ENCODE results near the gene FAM219A.
A peak's percentile ranks its signal among the peaks of the same experiment; 100 is the strongest.
"Not testable (repeated sequence)": the region's sequence is repeated elsewhere in the genome, so short reads cannot be mapped to it uniquely, and the experiment has no call there.

FAM219A gene

GRCh38 chr9:34440017-34440416, 18.4 kb downstream of the FAM219A start:
- H3K4me1 ChIP-seq (ENCODE audit: control extremely low read depth in 1 of 4, control insufficient read depth in 4 of 4, insufficient read depth in 4 of 4, low read length in 3 of 4) = peaks cover 0 to 21% (median 16%) of the 10 kb centered on the region in 4 experiments
- H3K27ac ChIP-seq (ENCODE audit: insufficient read depth in 1 of 2, low read depth in 1 of 2, low read length in 2 of 2, poor library complexity in 1 of 2, severe bottlenecking in 2 of 2) = no peak overlapping the region
- POLR2A ChIA-PET = no interaction called here
- H3K9me3 ChIP-seq (ENCODE audit: control extremely low read depth in 1 of 5, control insufficient read depth in 4 of 5, insufficient read depth in 2 of 5, low read depth in 1 of 5, low read length in 4 of 5) = no peaks in the 10 kb centered on the region
- H3K27me3 ChIP-seq (replicated peaks in 2 of 5; ENCODE audit: control insufficient read depth in 4 of 5, insufficient read depth in 5 of 5, low read length in 4 of 5) = no peaks in the 10 kb centered on the region
- DNase-seq = no peak
- no peak overlapping the region for H3K4me3 ChIP-seq (ENCODE audit: control insufficient read depth in 1 of 7, extremely low read depth in 1 of 7, insufficient read depth in 4 of 7, low read depth in 2 of 7, low read length in 6 of 7)
- H3K36me3 ChIP-seq (ENCODE audit: control insufficient read depth in 4 of 4, insufficient read depth in 4 of 4, low read length in 3 of 4) = no peaks in the 10 kb centered on the region
- CTCF ChIA-PET = interaction anchor here (0.7 to 6.7 kb wide), 20 partner anchors 8 to 194 kb away, joined by 3 to 60 read pairs (median 4); no protein-coding TSS in a partner anchor

- H3K9me3 ChIP-seq (ENCODE audit: control extremely low read depth in 1 of 5, control insufficient read depth in 4 of 5, insufficient read depth in 2 of 5, low read depth in 1 of 5, low read length in 4 of 5); H3K36me3 ChIP-seq (ENCODE audit: control insufficient read depth in 4 of 4, insufficient read depth in 4 of 4, low read length in 3 of 4); H3K27me3 ChIP-seq (replicated peaks in 2 of 5; ENCODE audit: control insufficient read depth in 4 of 5, insufficient read depth in 5 of 5, low read length in 4 of 5); POLR2A ChIA-PET; H3K27ac ChIP-seq (ENCODE audit: insufficient read depth in 1 of 2, low read depth in 1 of 2, low read length in 2 of 2, poor library complexity in 1 of 2, severe bottlenecking in 2 of 2); H3K4me3 ChIP-seq (ENCODE audit: control insufficient read depth in 1 of 7, extremely low read depth in 1 of 7, insufficient read depth in 4 of 7, low read depth in 2 of 7, low read length in 6 of 7); DNase-seq: not testable (repeated sequence)
- CTCF ChIA-PET = interaction anchor here (0.7 to 6.7 kb wide), 20 partner anchors 9 to 199 kb away, joined by 3 to 60 read pairs (median 4); partner anchors contain the start of genes DNAI1 and SIGMAR1
- peaks cover 0 to 19% (median 13%) of the 10 kb centered on the region in 4 experiments for H3K4me1 ChIP-seq (ENCODE audit: control extremely low read depth in 1 of 4, control insufficient read depth in 4 of 4, insufficient read depth in 4 of 4, low read length in 3 of 4)
- 95% methylated on average over 3 of the region's 4 CpGs for WGBS (ENCODE audit: insufficient coverage)
These were observed 19.9 kb downstream of the FAM219A start for GRCh38 chr9:34438465-34438864.

GRCh38 chr9:34437926-34438307, 20.5 kb downstream of the FAM219A start:
- DNase-seq; H3K36me3 ChIP-seq (ENCODE audit: control insufficient read depth in 4 of 4, insufficient read depth in 4 of 4, low read length in 3 of 4); POLR2A ChIA-PET; H3K27ac ChIP-seq (ENCODE audit: insufficient read depth in 1 of 2, low read depth in 1 of 2, low read length in 2 of 2, poor library complexity in 1 of 2, severe bottlenecking in 2 of 2); H3K9me3 ChIP-seq (ENCODE audit: control extremely low read depth in 1 of 5, control insufficient read depth in 4 of 5, insufficient read depth in 2 of 5, low read depth in 1 of 5, low read length in 4 of 5); H3K27me3 ChIP-seq (replicated peaks in 2 of 5; ENCODE audit: control insufficient read depth in 4 of 5, insufficient read depth in 5 of 5, low read length in 4 of 5); H3K4me3 ChIP-seq (ENCODE audit: control insufficient read depth in 1 of 7, extremely low read depth in 1 of 7, insufficient read depth in 4 of 7, low read depth in 2 of 7, low read length in 6 of 7): not testable (repeated sequence)
- CTCF ChIA-PET = interaction anchor here (0.7 to 6.7 kb wide), 19 partner anchors 9 to 200 kb away, joined by 3 to 60 read pairs (median 4); partner anchors contain the start of genes DNAI1 and SIGMAR1
- peaks cover 0 to 19% (median 13%) of the 10 kb centered on the region in 4 experiments for H3K4me1 ChIP-seq (ENCODE audit: control extremely low read depth in 1 of 4, control insufficient read depth in 4 of 4, insufficient read depth in 4 of 4, low read length in 3 of 4)
- 96% methylated on average over 24 of the region's 28 CpGs for WGBS (ENCODE audit: insufficient coverage)

DNA sequence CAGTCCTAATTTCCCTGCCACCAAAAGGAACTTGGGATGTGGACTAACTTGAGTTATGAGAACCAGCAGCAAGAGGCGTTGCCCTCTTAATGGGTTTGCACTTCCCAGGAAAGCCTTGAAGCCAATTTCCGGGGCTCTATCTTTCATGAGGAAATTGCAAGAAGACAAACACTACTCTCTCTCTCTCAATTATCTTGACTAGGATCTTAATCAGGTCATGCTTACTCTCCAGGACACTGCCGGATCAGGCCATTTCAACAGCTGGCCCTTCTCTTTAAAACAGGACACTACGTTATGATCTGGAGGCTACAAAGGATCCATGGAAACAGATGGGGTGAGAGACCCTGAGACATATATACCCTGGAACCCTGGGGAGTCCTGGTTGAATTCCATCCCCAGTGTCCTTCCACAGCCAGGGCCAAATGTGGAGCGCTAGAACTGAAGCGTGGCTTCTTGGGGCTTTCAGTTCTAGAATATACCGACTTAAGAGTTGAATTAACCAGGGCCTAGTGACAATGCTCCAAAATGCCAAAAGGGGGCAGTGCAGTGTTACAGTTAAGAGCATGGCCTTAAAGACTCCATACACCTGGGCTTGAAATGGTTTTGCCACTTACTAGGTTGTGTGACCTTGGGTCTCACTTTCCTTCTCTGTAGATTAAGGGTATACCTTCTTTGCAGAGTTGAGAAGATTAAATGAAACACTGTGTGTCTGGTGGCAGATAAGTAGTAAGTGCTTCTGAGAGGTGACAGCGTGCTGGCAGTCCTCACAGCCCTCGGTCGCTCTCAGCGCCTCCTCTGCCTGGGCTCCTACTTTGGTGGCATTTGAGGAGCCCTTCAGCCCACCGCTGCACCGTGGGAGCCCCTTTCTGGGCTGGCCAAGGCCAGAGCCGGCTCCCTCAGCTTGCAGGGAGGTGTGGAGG, 21.1 kb downstream of the FAM219A start:
- POLR2A ChIA-PET = no interaction called here
- no peak overlapping the region for H3K27ac ChIP-seq (ENCODE audit: insufficient read depth in 1 of 2, low read depth in 1 of 2, low read length in 2 of 2, poor library complexity in 1 of 2, severe bottlenecking in 2 of 2)
- peak; percentile 84 to 93 (median 87) for DNase-seq
- no peaks in the 10 kb centered on the region for H3K27me3 ChIP-seq (replicated peaks in 2 of 5; ENCODE audit: control insufficient read depth in 4 of 5, insufficient read depth in 5 of 5, low read length in 4 of 5)
- WGBS (ENCODE audit: insufficient coverage) = 68% methylated on average over 6 of the region's 14 CpGs
- CTCF ChIA-PET = interaction anchor here (0.6 to 6.7 kb wide), 24 partner anchors 10 to 196 kb away, joined by 3 to 60 read pairs (median 3); no protein-coding TSS in a partner anchor
- no peak overlapping the region for H3K4me3 ChIP-seq (ENCODE audit: control insufficient read depth in 1 of 7, extremely low read depth in 1 of 7, insufficient read depth in 4 of 7, low read depth in 2 of 7, low read length in 6 of 7)
- H3K36me3 ChIP-seq (ENCODE audit: control insufficient read depth in 4 of 4, insufficient read depth in 4 of 4, low read length in 3 of 4) = no peaks in the 10 kb centered on the region
- peaks cover 0 to 19% (median 13%) of the 10 kb centered on the region in 4 experiments for H3K4me1 ChIP-seq (ENCODE audit: control extremely low read depth in 1 of 4, control insufficient read depth in 4 of 4, insufficient read depth in 4 of 4, low read length in 3 of 4)
- no peaks in the 10 kb centered on the region for H3K9me3 ChIP-seq (ENCODE audit: control extremely low read depth in 1 of 5, control insufficient read depth in 4 of 5, insufficient read depth in 2 of 5, low read depth in 1 of 5, low read length in 4 of 5)

DNA sequence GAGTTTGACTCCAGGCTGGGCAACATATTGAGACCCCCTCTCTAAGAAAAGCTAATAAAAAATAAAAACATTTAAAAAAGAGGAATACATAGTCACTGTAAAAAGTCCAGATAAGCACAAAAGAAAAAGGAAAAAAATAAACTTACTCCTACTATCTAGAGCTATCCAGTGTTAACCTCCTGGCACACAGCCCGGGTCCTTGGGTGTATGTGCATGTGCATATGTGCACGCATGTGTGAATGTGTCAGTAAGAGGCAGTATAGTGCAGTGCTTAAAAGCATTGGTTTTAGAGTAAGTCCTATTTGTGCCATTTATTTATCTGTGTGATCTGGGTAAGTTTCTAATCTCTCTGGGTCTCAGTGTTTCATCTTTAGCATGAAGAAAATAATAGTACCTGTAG, 26.7 kb downstream of the FAM219A start:
- ChIA-PET CTCF (interaction anchor here (0.7 to 4.7 kb wide), 14 partner anchors 9 to 172 kb away, joined by 3 to 25 read pairs (median 4); no protein-coding TSS in a partner anchor), POLR2A (no interaction called here)
- no peaks in the 10 kb centered on the region for H3K27me3 ChIP-seq (replicated peaks in 2 of 5; ENCODE audit: control insufficient read depth in 4 of 5, insufficient read depth in 5 of 5, low read length in 4 of 5)
- 100% methylated on average over 1 of the region's 2 CpGs for WGBS (ENCODE audit: insufficient coverage)
- H3K27ac ChIP-seq (ENCODE audit: insufficient read depth in 1 of 2, low read depth in 1 of 2, low read length in 2 of 2, poor library complexity in 1 of 2, severe bottlenecking in 2 of 2) = no peak overlapping the region
- H3K4me1 ChIP-seq (ENCODE audit: control extremely low read depth in 1 of 4, control insufficient read depth in 4 of 4, insufficient read depth in 4 of 4, low read length in 3 of 4) = no peaks in the 10 kb centered on the region
- no peaks in the 10 kb centered on the region for H3K36me3 ChIP-seq (ENCODE audit: control insufficient read depth in 4 of 4, insufficient read depth in 4 of 4, low read length in 3 of 4)
- no peak for DNase-seq
- no peaks in the 10 kb centered on the region for H3K9me3 ChIP-seq (ENCODE audit: control extremely low read depth in 1 of 5, control insufficient read depth in 4 of 5, insufficient read depth in 2 of 5, low read depth in 1 of 5, low read length in 4 of 5)
- H3K4me3 ChIP-seq (ENCODE audit: control insufficient read depth in 1 of 7, extremely low read depth in 1 of 7, insufficient read depth in 4 of 7, low read depth in 2 of 7, low read length in 6 of 7) = no peak overlapping the region

DNA sequence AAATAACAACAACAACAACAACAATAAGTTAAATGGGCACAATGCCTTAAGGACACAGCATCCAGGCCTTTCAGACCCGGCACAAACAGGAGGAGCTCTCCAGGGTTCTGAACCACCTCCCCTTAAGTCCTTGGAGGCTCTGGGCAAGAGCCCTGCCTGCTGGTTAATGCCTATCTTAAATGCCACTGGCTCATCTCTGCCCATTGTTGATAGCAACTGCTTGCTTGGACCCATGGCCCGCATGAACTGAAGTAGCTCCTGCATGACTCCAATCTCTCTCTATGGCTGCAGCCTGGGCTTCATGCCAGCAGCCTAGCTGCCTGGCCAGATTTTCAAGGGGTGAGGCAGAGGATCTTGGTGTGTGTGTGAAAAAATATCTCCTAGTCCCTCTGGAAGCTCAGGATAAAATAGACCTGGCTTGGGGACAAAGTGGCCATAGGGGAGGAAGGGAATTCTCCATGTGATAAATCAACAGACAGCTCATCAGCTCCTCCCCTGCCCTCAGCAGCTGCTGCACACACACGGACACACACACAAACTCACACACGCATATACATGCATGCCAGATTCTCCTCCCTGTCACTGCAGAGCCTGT, 27.4 kb downstream of the FAM219A start:
- Histone ChIP-seq H3K9me3 (ENCODE audit: control extremely low read depth in 1 of 5, control insufficient read depth in 4 of 5, insufficient read depth in 2 of 5, low read depth in 1 of 5, low read length in 4 of 5) (no peaks in the 10 kb centered on the region), H3K4me1 (ENCODE audit: control extremely low read depth in 1 of 4, control insufficient read depth in 4 of 4, insufficient read depth in 4 of 4, low read length in 3 of 4) (no peaks in the 10 kb centered on the region), H3K27me3 (replicated peaks in 2 of 5; ENCODE audit: control insufficient read depth in 4 of 5, insufficient read depth in 5 of 5, low read length in 4 of 5) (no peaks in the 10 kb centered on the region), H3K27ac (ENCODE audit: insufficient read depth in 1 of 2, low read depth in 1 of 2, low read length in 2 of 2, poor library complexity in 1 of 2, severe bottlenecking in 2 of 2) (no peak overlapping the region), H3K36me3 (ENCODE audit: control insufficient read depth in 4 of 4, insufficient read depth in 4 of 4, low read length in 3 of 4) (no peaks in the 10 kb centered on the region), H3K4me3 (ENCODE audit: control insufficient read depth in 1 of 7, extremely low read depth in 1 of 7, insufficient read depth in 4 of 7, low read depth in 2 of 7, low read length in 6 of 7) (no peak overlapping the region)
- POLR2A ChIA-PET = interaction anchor here (0.7 kb wide), 1 partner anchor 158 kb away, joined by 6 read pairs; no protein-coding TSS in a partner anchor
- WGBS (ENCODE audit: insufficient coverage) = 68% methylated on average over 3 of the region's 4 CpGs
- CTCF ChIA-PET = interaction anchor here (0.6 to 4.7 kb wide), 14 partner anchors 16 to 117 kb away, joined by 3 to 25 read pairs (median 3); partner anchors contain the start of gene MYORG
- peak; percentile 59 to 83 (median 81) for DNase-seq

Data from common myeloid progenitor, CD34-positive (primary cell).